Hematopoietic multipotent progenitor cell treated with erythropoietin and hydrocortisone succinate and interleukin-3 and kit ligand, for 6 days (in vitro differentiated cells): ENCODE measurements around the gene KRT72.

Source experiments
- DNase-seq: peaks from one replicate; pipeline ENCODE4 v3.0.0-alpha.2; 2015

KRT72 gene

DNA sequence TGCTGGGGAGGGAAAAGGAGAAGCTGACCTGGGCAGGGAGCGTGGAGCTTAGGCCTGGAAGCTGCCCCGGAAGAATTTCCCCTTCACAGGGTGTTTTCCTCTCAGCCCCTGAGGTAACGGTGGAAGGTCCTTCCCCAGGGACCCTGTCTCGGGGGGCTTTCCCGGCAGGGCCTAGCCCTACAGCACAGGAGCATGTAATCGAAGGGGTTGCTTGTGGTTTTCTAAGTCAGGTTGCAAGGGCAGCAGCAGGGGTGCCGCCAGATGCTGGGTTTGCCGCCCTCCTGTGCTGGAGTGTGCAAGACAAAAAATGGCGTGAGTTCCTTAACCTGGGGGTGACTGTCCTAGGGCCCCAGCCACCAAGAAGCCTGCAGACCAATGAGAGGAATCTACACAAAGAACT lies 26.0 kb downstream of the KRT72 start:
- no peak for DNase-seq

DNA sequence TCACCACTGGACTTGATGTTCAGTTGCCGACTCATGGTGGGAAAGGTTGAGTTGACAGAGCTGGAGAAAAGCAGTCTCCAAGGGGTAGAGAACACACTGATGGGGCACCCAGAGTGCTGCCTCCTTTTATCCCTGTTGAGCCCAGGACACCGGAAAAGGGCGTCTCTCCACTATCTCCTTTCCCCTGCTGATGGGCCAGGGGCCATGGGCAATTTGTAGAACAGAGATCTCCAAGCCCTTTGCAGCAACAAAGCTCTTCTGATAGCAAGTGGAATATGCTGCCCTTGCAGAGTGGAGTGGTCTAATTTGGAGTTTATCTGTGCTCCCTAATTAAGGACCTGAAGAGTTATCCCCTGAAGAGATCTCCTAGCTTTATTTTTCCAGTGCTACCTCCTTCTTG lies 27.5 kb downstream of the KRT72 start, which contains the start of gene KRT74:
Gene KRT74, minus strand, starts transcription at position 101 of the 400 bp plus-strand sequence. Its CDS starts 66 bp downstream, at position 35.
- no peak for DNase-seq

DNA sequence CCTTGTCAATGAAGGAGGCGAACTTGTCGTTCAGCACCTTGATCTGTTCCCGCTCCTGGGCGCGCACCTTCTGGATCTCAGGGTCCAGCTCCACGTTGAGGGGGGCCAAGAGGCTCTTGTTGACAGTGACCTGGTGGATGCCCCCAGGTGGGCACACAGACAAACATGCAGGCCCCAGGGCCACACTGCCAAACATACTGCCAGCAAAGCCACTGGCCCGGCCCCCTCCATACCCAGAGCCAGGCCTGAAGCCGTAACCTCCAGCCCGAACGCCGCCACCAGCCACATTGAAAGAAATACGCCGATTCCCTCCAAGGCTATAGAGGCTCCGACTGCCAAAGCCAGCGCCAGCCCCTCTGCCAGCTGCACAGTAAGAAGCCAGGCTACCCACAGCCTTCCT lies 28.0 kb downstream of the KRT72 start:
- DNase-seq, result no peak

DNA sequence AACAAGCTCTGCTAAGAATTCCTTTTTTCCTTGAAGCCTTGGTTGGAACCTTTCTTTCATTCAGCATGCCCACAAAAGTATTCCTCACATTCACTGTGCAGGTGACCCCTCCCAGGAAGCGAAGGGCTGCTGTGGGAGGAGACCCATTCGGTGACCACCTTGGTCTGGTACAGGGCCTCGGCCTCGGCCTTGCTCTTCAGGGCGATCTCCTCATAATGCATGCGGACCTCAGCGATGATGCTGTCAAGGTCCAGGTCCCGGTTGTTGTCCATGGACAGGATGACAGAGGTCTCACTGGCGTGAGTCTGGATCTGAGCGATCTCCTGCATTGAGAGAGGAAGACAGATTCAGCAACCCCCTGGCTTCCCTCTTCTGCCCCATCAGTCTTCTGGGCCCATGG lies 30.8 kb downstream of the KRT72 start:
- no peak for DNase-seq

DNA sequence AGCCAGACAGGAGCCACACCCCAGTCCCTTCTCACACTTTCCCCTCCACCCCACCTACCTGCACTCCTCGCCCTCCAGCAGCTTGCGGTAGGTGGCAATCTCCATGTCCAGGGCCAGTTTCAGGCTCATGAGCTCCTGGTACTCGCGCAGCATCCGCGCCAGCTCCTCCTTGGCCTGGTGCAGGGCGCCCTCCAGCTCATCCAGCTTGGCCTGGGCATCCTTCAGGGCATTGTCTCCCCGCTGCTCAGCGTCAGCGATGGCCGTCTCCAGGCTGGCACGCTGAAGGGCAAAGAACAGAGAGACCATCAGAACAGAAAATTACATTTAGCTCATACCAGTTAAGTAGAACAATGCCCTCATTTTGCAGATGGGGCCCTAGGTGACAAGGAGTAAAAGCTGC lies 33.2 kb downstream of the KRT72 start:
- DNase-seq, result no peak

DNA sequence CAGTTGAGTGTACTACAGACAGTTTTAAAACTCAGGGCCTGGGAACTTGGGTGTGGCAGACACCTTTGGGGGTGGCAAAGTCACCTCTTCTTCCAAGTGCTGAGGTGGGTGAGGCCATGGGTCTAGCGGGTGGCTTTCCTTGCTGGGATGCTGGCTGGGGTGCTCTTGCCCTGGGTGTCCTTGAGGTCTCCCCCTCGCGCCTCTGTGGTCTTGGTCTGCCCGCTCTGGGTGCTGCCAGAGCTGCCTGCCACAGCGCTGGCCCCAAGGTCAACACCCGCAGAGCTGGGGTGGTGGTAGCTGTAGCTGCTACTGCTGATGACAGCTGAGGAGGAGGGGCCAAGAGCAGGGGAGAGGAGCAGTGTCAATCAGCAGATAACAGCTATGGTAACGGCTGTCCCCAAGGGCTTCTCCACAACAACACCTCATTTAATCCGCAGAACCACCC lies 34.4 kb downstream of the KRT72 start:
- DNase-seq, result peak; percentile 42

DNA sequence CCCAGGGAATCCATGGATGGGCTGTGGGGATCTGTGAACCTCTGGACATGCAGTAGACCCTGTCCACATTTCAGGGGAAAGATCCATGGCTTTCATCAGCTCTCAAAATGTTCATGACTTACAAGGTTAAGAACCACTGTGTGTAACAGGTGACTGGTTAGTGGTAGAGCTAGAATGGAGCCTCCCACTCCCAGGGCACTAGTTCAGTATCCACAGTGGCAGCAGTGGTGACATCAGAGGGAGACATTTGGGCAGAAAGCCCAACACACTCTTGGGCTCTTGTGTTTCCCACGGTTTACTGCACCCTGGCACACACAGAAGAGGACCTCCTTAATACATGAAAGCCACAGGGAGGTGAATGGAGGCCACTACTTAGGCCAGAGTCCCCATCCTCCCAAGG lies 36.7 kb downstream of the KRT72 start:
- no peak for DNase-seq

DNA sequence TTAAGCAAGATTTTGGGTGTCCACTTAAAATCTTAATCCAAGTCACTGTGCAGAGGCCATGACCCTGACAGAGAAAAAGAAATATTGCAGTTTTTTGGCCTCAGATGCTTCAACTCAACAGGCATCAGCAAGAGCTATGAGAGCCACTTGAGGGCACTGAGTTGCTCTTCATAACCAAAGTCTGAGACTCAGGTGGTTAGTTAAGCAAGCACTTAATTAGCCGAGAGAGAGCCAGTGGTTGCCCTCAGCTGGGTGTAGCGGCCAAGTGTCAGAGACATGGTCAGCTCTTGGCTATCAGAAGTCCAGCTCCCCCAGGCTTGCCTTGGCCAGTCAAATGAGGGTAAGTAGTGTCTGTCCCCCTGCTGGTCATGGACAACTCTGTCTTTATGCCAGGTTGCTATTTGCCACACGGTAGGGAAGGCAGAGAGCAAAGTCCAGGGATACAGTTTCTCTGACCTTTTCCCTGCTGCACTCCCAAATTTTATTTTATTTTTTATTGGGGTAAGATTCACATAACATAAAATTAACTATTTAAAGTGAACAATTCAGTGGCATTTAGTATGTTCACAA lies 39.3 kb downstream of the KRT72 start:
- peak; percentile 25 for DNase-seq

DNA sequence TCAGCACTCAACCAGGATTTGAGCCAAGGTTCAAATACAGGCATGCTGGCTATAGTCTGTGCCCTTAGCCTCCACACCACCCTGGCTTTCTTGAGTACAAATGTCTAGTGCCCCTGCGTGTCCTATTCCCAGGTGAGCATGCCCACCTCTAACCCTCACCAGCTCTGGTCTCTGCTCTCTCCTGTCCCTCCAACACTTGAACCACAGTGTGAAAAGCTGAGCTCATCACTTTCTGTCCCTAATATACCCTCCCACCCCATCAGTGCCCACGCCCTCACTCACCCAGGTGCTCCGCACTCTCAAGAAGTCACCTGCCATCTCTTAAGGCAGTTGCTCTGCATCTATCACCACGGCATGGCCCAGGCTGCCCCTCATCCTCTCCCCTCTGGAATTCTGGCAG lies 41.3 kb downstream of the KRT72 start:
- DNase-seq, result no peak

DNA sequence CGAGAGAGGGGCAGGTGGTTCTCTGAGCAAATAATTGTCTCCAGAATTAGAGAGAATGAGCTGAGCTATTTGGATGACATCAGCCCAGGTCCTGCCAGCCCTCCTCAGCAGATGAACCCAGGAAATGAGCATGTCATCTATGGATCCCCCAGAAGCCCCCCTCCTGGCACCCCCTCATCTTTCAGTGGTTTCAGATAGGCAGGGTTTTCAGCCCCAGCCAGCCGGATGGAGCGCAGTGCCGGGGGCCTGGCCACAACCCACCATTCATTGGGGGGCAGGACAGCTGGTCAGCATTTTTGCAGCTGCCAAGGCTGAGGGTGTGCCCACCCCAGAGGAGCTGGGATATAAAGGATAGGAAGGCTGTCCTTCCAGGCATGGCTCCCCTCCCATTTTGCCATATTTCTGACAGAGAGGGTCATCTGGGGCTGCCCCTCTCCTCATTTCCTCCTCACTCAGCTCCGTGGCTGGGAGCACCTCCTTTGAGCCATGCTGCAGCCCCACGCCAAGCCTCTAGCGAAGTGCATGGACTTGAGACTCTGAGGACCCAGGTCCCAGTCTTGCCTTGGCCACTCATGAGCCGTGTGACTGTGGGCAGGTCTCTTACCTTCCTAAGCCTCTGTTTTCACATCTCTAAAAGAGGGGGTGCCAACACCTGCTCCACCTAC lies 42.4 kb downstream of the KRT72 start:
- DNase-seq, result no peak

DNA sequence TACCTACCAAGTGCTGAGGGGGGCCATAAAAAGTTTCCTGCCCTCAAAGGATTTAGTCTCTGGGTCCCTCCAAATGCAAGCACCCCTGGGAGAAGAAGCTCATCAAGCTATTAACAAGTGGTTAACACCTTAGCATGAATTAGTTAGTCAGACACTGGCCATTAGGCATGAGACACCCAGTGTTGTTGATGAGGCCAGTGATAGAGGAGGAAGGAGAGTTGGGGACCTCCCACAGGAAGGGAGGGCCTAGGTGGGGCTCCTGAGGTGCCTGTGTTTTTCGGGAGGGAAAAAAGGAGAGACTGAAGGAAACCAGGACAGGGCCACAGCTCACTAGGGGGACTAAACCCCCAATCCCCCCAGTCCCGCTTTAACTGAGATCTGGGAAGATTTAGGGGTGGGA lies 43.8 kb downstream of the KRT72 start:
- no peak for DNase-seq

DNA sequence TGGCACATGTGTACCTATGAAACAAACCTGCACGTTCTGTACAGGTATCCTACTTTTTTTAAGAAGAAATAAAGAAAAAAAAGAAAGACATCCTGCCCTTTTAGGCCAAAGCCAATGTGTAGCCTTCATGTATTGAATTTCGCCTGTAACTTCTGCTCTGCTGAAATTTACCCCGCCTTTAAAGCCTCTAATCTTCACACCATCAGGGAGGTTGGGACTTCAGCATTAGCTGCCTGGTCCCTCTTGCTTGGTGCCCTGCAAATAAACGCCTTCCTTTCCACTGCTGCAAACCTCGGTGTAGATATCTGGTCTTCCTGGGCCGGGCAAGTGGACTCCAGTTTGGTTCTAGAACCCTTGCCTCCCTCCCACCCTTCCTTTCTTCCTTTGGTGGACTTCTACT lies 45.7 kb downstream of the KRT72 start:
- DNase-seq, result no peak

DNA sequence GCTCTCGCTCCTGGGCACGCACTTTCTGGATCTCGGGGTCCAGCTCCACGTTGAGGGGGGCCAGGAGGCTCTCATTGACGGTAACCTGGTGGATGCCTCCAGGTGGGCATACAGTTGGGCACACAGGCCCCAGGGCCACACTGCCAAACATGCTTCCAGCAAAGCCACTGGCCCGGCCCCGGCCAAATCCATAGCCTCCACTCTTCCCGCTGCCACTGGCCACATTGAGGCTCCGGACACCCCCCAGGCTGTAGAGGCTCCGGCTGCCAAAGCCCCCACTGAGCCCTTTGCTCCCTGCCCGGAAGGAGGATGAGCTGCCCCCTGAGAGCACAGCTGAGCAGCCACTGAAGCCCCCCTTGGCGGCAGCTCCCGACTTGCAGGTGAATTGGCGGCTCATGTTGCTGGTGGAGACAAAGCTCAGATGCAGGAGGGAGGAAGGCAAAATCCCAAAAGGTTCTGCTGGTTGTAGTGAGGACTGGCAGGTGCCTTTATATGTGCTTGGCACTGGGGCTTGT lies 48.5 kb downstream of the KRT72 start, which contains the start of gene KRT71:
Gene KRT71, minus strand, starts transcription at position 465 of the 515 bp plus-strand sequence. Its CDS starts 68 bp downstream, at position 397.
- no peak for DNase-seq

DNA sequence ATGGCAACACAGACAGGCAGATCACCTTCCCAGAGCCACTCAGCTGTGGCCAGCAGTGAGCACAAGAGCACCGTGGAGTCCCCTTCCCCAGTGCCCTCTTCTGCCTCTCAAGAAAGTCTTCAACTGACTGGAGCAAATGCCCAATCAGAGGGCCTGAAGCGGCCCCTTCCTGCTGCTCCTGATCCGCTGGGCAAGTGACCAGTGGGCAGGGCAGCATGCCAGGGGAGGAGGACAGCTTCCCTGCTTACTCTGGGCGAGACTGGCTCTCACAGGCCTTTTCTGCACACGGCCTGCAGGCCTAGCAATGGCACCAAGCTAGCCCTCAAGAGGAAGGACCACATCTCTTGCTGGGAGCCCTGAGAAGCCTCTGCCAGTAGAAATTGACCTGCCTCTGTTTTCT lies 49.2 kb downstream of the KRT72 start:
- no peak for DNase-seq

DNA sequence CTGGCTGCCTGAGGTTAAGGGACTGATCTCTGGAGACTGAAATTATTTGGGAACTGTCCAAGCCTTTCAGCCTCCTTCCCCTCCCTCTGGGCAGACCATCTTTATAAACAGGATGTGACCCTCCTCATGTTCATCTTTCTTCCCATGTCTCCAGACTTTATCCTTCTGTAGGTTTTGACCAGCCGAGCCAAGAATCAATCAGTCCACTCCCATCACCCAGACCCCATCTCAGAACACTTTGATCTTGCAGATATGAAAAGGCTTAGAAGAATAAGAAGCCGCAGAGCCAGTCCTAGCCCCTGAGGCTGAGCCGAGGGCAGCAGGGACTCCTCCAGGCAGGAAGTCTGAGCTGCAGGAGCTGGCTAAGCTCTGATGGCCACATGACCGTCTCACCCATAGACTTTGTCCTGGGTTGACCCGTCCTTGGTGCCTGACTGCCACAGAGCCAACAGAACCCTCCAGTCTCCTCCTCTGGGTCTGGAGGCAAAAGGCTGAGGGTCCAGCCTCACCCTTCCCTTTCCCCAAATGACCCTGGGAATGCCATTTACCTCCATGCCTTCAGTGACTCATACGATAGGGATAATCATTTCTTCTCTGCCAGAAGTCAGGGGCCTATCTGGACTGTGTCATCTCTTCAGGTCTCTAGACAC lies 49.9 kb downstream of the KRT72 start:
- no peak for DNase-seq

DNA sequence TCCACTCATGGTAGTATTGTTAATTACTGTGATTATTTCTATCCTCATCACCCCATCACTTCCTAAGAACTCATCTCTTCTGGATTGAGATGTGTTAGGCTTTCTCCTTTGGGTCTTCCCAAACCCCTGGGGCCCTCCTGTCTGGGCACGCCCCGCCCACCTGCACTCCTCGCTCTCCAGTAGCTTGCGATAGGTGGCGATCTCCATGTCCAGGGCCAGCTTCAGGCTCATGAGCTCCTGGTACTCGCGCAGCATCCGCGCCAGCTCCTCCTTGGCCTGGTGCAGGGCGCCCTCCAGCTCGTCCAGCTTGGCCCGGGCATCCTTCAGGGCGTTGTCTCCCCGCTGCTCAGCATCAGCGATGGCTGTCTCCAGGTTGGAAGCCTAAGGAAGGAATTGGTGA lies 55.1 kb downstream of the KRT72 start:
- no peak for DNase-seq

DNA sequence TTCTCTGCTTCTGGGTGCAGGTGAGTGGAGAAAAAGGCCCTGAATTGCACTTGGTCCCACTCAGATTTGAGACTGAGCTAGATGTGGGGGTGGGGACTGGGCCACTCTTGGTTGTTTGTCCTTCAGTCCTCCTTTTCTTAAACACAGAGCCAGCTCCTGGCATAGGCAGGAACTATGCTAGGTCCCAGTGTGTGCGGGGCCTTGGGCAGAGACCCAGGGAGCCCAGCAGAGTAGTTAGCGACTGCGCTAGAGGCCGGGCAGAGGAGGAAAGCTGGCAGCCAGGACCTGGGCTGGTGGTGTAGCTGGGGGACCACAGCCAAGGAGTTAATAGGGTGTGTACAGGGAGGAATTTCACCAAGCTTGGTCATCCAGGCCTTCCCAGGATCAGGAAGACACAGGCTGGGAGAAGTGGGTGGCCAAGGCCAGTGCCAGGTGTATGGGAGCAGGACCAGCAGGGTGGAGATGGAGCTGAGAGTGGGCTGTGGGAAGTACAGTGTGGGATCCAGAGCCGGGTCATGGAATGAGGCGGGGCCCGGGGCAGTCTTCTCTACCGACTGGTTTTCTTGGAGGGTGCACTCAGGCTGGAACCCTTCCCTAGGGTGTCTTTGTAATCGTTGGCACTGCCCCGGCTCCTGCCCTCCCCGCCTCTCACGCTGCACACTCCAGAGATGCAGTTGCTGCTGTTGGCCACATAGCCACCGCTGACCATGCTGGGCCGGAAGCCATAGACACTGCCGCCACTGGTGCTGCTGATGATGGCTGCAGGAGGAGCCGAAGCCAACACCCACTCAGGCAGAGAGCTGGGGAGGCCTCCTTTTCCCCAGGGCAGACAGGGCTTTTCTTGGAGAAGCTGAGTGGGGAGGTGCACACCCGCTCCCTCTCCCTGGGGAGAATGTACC lies 57.0 kb downstream of the KRT72 start:
- DNase-seq, result no peak

DNA sequence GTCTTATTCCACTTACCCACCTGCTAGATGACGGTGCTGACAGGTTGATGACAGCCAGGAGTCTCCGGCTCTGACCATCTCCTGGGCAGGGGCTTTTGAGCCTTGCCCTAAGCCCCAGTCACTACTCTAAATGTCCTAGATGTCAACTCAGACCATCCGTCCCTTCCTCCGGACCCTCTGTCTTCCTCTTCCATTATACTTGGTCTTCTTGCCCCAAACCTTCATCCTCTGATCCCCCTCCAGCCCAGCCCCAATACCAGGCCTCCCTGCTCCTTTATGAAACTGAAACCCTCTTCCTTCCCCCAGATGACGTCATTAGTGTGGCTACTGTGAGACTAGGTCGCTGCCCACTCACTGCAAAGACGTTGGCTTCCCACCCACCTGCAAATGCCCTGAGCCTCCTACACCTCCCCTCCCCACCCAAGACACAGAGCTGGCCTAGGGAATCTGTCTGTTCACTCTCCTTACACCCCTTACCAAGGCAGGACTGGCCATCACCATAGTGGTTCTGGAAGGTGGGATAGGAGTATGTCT lies 58.4 kb downstream of the KRT72 start:
- no peak for DNase-seq

DNA sequence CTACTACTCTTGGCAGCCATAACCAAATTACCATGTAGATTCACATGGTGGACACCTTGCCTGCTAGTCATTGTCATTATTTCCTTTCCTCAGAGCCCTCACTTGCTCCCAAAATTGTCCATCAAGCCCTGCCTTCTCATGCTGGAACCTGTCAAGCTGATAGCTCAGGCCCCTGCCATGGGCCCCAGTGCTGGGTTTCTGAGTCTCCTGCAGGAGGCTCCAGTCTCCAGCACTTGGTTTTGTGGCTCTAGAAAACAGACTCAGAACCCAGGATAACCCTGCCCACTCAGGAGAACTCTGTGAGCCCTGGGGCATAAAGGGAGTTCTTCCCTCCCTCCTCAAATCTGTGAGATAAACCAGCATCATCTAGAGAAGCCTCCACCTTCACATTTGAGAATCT lies 59.1 kb downstream of the KRT72 start:
- no peak for DNase-seq

DNA sequence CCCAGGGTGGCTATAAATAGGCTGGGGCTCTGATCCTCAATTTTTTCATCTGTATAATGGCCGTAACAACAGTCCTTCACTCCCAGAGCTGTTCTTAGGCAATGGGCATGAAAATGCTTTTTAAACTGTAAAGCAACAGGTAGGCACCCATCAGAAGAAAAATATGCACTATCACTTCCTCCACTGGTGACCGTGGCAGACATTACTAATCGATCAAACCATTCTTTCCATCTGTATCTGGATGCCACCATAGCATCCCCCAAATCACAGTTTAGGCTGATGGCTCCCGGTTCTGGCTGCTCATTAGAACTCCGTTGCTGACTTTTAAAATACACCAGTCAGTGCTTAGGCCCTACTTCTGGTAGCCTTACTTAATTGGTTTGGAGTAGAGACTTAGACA lies 59.6 kb downstream of the KRT72 start:
- DNase-seq, result no peak

DNA sequence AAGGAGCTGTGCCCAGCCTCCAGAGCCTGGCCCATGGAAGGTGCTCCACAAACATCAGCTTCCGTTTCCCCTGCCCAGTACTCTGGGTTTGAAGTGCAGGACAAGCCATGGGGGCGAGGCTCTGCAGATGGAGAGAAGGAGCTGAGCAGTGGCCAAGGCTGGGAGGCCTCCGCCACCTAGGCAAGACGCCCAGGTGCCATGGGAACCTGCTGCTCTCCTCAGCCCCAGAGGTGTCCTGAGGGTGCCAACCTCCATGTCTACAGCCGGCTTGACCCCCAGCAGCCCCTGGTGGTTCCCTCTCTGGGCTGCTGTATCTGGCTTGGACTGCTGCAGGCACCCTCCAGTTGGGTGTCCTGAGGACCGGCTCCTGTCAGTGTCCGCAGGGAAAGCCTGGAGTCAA lies 60.7 kb downstream of the KRT72 start:
- no peak for DNase-seq

DNA sequence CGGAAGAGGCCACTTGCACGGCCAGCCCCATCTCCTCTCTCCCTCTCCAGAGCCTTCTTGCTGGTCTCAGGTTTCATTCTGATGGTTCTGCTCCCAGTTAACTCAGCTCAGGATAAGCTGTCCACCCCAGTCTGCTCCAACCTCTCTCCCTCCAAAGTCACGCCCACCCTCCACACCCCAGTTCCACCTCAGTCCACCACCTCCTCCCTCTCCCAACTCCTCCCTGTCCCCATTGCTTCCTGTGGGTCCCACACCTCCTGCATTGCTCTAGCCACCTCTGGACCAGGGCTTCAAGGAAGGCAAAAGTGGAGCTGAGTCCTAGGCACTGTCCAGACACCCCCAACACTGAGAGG lies 61.5 kb downstream of the KRT72 start:
- no peak for DNase-seq
